G401 (cell line): ENCODE measurements around the gene CHAF1A. TPM values are rescaled to one million over a fixed set of nuclear protein-coding genes. Genes with fewer than 3 reads are reported as not detected.

Experiments
- DNase-seq: peaks from one replicate; pipeline ENCODE4 v3.0.0-alpha.2; 2015; ENCODE audit warnings: low spot score
- in situ Hi-C: cut with HindIII; loops from 2 replicates; pipeline ENCODE4 v1.10.0; 2016; ENCODE audit warnings: low sequenced_read_pairs, mixed read lengths
- total RNA-seq: library from RNA; depleted of rRNA; stranded (reverse); fragments of >200 nt; shearing (Covaris generic); gene quantifications from 2 replicates; pipeline ENCODE4 v1.2.3, GENCODE V29; 2014; rRNA removed

Gene CHAF1A
- total RNA-seq, 1 experiment from 2014 or later, result 46.0 TPM

- in situ Hi-C loops, result no loop called here
- peak; percentile 100 for DNase-seq
These were observed 69.1 kb downstream of the CHAF1A start for GRCh38 chr19:4471403-4472173.

GRCh38 chr19:4472174-4472974, 69.9 kb downstream of the CHAF1A start, which contains the start of gene HDGFL2:
HDGFL2 (plus strand) TSS chr19:4472297; CDS start chr19:4472351, 54 bp downstream.
- no peak for DNase-seq
- in situ Hi-C loops, result no loop called here

- in situ Hi-C loops, result no loop called here
- DNase-seq, result no peak
These were observed 70.7 kb downstream of the CHAF1A start for GRCh38 chr19:4473011-4473762.

- in situ Hi-C loops, result no loop called here
- peak; percentile 21 for DNase-seq
These were observed 71.5 kb downstream of the CHAF1A start for GRCh38 chr19:4473763-4474513.

GRCh38 chr19:4474514-4475022, 72.1 kb downstream of the CHAF1A start:
- in situ Hi-C loops, result no loop called here
- DNase-seq, result peak; percentile 88

GRCh38 chr19:4477034-4477801, 74.8 kb downstream of the CHAF1A start:
- DNase-seq, result no peak
- in situ Hi-C loops, result no loop called here

GRCh38 chr19:4482721-4483364, 80.4 kb downstream of the CHAF1A start:
- in situ Hi-C loops, result no loop called here

GRCh38 chr19:4483385-4483784, 80.9 kb downstream of the CHAF1A start:
- in situ Hi-C loops, result no loop called here
- DNase-seq, result no peak

More at GRCh38 chr19:4482721-4483364, 80.4 kb downstream of the CHAF1A start:
- no peak for DNase-seq

GRCh38 chr19:4487572-4487971, 85.1 kb downstream of the CHAF1A start:
- DNase-seq, result peak; percentile 45
- in situ Hi-C loops, result no loop called here

GRCh38 chr19:4488496-4488895, 86.1 kb downstream of the CHAF1A start:
- in situ Hi-C loops, result no loop called here
- no peak for DNase-seq

GRCh38 chr19:4491446-4491845, 89.0 kb downstream of the CHAF1A start:
- no peak for DNase-seq
- in situ Hi-C loops, result no loop called here

- in situ Hi-C loops, result no loop called here
- DNase-seq, result no peak
These were observed 90.1 kb downstream of the CHAF1A start for GRCh38 chr19:4492337-4493103.

Other genes starting within 250 kb of the CHAF1A start
- not detected in 2 replicates for gene CREB3L3, start 249.0 kb upstream of the CHAF1A start, total RNA-seq
- gene SIRT6, start 220.1 kb upstream of the CHAF1A start, total RNA-seq, result 17.2 and 21.8 TPM in 2 replicates
- gene ANKRD24, start 220.0 kb upstream of the CHAF1A start, total RNA-seq, result 3.8 and 4.4 TPM in 2 replicates
- 1.8 and 5.4 TPM in 2 replicates for gene EBI3, start 173.1 kb upstream of the CHAF1A start, total RNA-seq
- gene YJU2, start 155.6 kb upstream of the CHAF1A start, total RNA-seq, result 36.1 and 40.4 TPM in 2 replicates
- 0.37 TPM in 1 of 2 replicates, not detected in the other for gene SHD, start 123.4 kb upstream of the CHAF1A start, total RNA-seq
- gene TMIGD2, start 100.3 kb upstream of the CHAF1A start, total RNA-seq, result not detected in 2 replicates
- 22.9 and 32.9 TPM in 2 replicates for gene FSD1, start 98.0 kb upstream of the CHAF1A start, total RNA-seq
- gene STAP2, start 63.8 kb upstream of the CHAF1A start, total RNA-seq, result 26.0 and 29.8 TPM in 2 replicates
- 29.5 and 51.3 TPM in 2 replicates for gene MPND, start 59.1 kb upstream of the CHAF1A start, total RNA-seq
- 95.8 and 109 TPM in 2 replicates for gene SH3GL1, start 2.1 kb upstream of the CHAF1A start, total RNA-seq
- gene UBXN6, start 55.2 kb downstream of the CHAF1A start, total RNA-seq, result 59.6 and 72.8 TPM in 2 replicates
- gene HDGFL2, start 69.7 kb downstream of the CHAF1A start, total RNA-seq, result 86.6 and 106 TPM in 2 replicates
- 0.18 and 0.34 TPM in 2 replicates for gene PLIN4, start 115.8 kb downstream of the CHAF1A start, total RNA-seq
- gene PLIN5, start 132.6 kb downstream of the CHAF1A start, total RNA-seq, result 3.5 TPM in 1 of 2 replicates, not detected in the other
- 0.25 and 0.41 TPM in 2 replicates for gene LRG1, start 137.4 kb downstream of the CHAF1A start, total RNA-seq
- gene SEMA6B, start 157.0 kb downstream of the CHAF1A start, total RNA-seq, result 147 and 162 TPM in 2 replicates
- 5.7 and 6.6 TPM in 2 replicates for gene TNFAIP8L1, start 236.9 kb downstream of the CHAF1A start, total RNA-seq